Neural cell (in vitro differentiated cells): ENCODE data around the gene GAN. TPM values are rescaled to one million over a fixed set of nuclear protein-coding genes. Genes with fewer than 3 reads are reported as not detected.

Experiments used
- H2AFZ ChIP-seq: fragments of 200-600, 300-800 bp; sonication (generic), shearing (Covaris generic); 2 replicates; pipeline ENCODE4 v1.6.0; 2014; ENCODE audit warnings: low read depth, mild to moderate bottlenecking, antibody characterized with exemption, low read length, moderate library complexity
- H3F3A ChIP-seq: fragments of 200-600 bp; shearing (Covaris generic); 2 replicates; pipeline ENCODE4 v1.6.1; 2016; ENCODE audit warnings: mild to moderate bottlenecking, moderate library complexity, mixed read lengths, antibody characterized with exemption, low read length; ENCODE audit not compliant: insufficient read depth, poor library complexity, severe bottlenecking
- H3K27ac ChIP-seq: fragments of 200-600, 300-800 bp; sonication (generic), shearing (Covaris generic); 2 replicates; pipeline ENCODE4 v1.5.1; 2014; ENCODE audit warnings: mild to moderate bottlenecking, low read length, moderate library complexity
- H3K27me3 ChIP-seq: fragments of 300-800, 200-600 bp; sonication (generic), shearing (Covaris generic); 2 replicates; pipeline ENCODE4 v1.6.0; 2014; ENCODE audit warnings: mild to moderate bottlenecking, low read depth, low read length, moderate library complexity; ENCODE audit not compliant: insufficient read depth
- H3K36me3 ChIP-seq: fragments of 300-800, 200-600 bp; sonication (generic), shearing (Covaris generic); 2 replicates; pipeline ENCODE4 v1.5.1; 2014; ENCODE audit warnings: mild to moderate bottlenecking, antibody characterized with exemption, low read length, moderate library complexity; ENCODE audit not compliant: insufficient read depth
- H3K4me2 ChIP-seq: fragments of 300-800, 200-600 bp; sonication (generic), shearing (Covaris generic); 2 replicates; pipeline ENCODE4 v1.6.0; 2014; ENCODE audit warnings: mild to moderate bottlenecking, low read length
- H3K4me3 ChIP-seq: fragments of 300-800, 200-600 bp; sonication (generic), shearing (Covaris generic); 2 replicates; pipeline ENCODE4 v1.5.1; 2014; ENCODE audit warnings: mild to moderate bottlenecking, low read length, moderate library complexity
- H3K79me2 ChIP-seq: fragments of 200-600 bp; shearing (Covaris generic); replicated peaks from 2 replicates; pipeline ENCODE4 v1.6.0; 2014; ENCODE audit warnings: mild to moderate bottlenecking, low read length, moderate library complexity; ENCODE audit not compliant: insufficient read depth
- H3K9ac ChIP-seq: fragments of 300-800, 200-600 bp; sonication (generic), shearing (Covaris generic); 2 replicates; pipeline ENCODE4 v1.6.1; 2016; ENCODE audit warnings: mild to moderate bottlenecking, low read length, mixed read lengths
- H3K9me2 ChIP-seq: fragments of 200-600 bp; shearing (Covaris generic); 2 replicates; pipeline ENCODE4 v1.6.1; 2016; ENCODE audit warnings: mild to moderate bottlenecking, low read length, mixed read lengths; ENCODE audit not compliant: insufficient read depth
- H3K9me3 ChIP-seq: fragments of 200-600, 300-800 bp; sonication (generic), shearing (Covaris generic); 2 replicates; pipeline ENCODE4 v1.6.1; 2016; ENCODE audit warnings: mild to moderate bottlenecking, mixed run types, low read length, moderate library complexity, mixed read lengths
- H4K20me1 ChIP-seq: fragments of 200-600 bp; shearing (Covaris generic); 2 replicates; pipeline ENCODE4 v1.6.1; 2016; ENCODE audit warnings: mild to moderate bottlenecking, mixed run types; ENCODE audit not compliant: insufficient read depth
- EP300 ChIP-seq: fragments of 450-650 bp; conservative IDR thresholded peaks from 2 replicates; pipeline ENCODE4 v1.6.1; 2014; ENCODE audit warnings: antibody characterized with exemption, mild to moderate bottlenecking, moderate library complexity; ENCODE audit not compliant: poor library complexity, severe bottlenecking
- EZH2 ChIP-seq: fragments of 200-600, 300-800 bp; shearing (Covaris generic), sonication (generic); IDR thresholded peaks from 2 replicates; pipeline ENCODE4 v1.6.1; 2014; ENCODE audit warnings: antibody characterized with exemption, low read length, borderline replicate concordance, mild to moderate bottlenecking; ENCODE audit not compliant: insufficient read depth, poor library complexity, severe bottlenecking
- MXI1 ChIP-seq: fragments of 450-650 bp; conservative IDR thresholded peaks from 2 replicates; pipeline ENCODE4 v1.6.1; 2014; ENCODE audit warnings: antibody characterized with exemption, mild to moderate bottlenecking; ENCODE audit not compliant: poor library complexity, severe bottlenecking
- POLR2AphosphoS5 ChIP-seq: IDR thresholded peaks from 2 replicates; pipeline ENCODE4 v1.6.1; 2012
- RAD21 ChIP-seq: fragments of 450-650 bp; conservative IDR thresholded peaks from 2 replicates; pipeline ENCODE4 v1.6.1; 2014; ENCODE audit warnings: antibody characterized with exemption, mild to moderate bottlenecking, moderate library complexity
- SMC3 ChIP-seq: fragments of 450-650 bp; conservative IDR thresholded peaks from 2 replicates; pipeline ENCODE4 v1.6.1; 2014; ENCODE audit warnings: antibody characterized with exemption, mild to moderate bottlenecking, moderate library complexity; ENCODE audit not compliant: poor library complexity
- TAF1 ChIP-seq: IDR thresholded peaks from 2 replicates; pipeline ENCODE4 v1.6.1; 2012; ENCODE audit warnings: low read depth
- polyA plus RNA-seq: library from polyadenylated mRNA; depleted of rRNA; stranded (reverse); fragments of >200 nt; gene quantifications from 2 replicates; pipeline ENCODE4 v1.2.3, GENCODE V29; 2014
- TF ChIP-seq, protein P1 (sequence below): IDR thresholded peaks from 2 replicates; pipeline ENCODE4 v1.6.1; 2012; ENCODE audit warnings: borderline replicate concordance
- TF ChIP-seq, protein P2 (sequence below): fragments of 450-650 bp; IDR thresholded peaks from 2 replicates; pipeline ENCODE4 v1.5.1; 2014; ENCODE audit warnings: antibody characterized with exemption, mild to moderate bottlenecking, moderate library complexity; ENCODE audit not compliant: poor library complexity, severe bottlenecking

The GAN gene
- polyA plus RNA-seq, 1 donor from 2014 or later, result 9.1 TPM

DNA sequence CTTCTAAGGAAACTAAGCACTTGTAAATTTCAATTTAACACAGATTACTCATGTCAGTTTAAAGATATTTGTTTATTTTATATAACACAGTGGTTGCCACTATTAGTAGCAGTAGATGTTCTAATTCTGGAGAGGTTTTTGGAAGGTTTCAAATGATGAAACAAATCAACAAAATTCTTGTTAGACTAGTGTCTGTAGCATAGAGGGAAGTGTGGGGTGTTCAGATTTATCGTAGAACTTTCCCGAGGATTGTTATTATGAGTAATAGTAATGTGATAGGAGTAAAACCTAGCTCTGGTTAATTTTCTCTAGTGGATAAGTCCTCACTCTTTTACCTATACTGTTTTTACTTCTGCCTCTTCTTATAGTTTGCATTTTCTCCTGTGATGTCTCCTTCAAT, 6.3 kb downstream of the GAN start:
- Histone ChIP-seq H3K4me2 (no peak overlapping the region), H3F3A (no peaks in the 10 kb centered on the region), H3K27ac (no peak overlapping the region), H3K9me3 (no peaks in the 10 kb centered on the region), H3K4me3 (no peak overlapping the region), H3K79me2 (peaks cover 26% of the 10 kb centered on the region), H3K9ac (no peak overlapping the region), H2AFZ (no peak overlapping the region), H3K9me2 (no peaks in the 10 kb centered on the region), H3K36me3 (no peaks in the 10 kb centered on the region), H3K27me3 (no peaks in the 10 kb centered on the region), H4K20me1 (no peaks in the 10 kb centered on the region)
- TF ChIP-seq POLR2AphosphoS5 (no peak), SMC3 (no peak), TAF1 (no peak), MXI1 (no peak), EP300 (no peak), EZH2 (no peak), RAD21 (no peak)
- TF ChIP-seq, protein P1, sequence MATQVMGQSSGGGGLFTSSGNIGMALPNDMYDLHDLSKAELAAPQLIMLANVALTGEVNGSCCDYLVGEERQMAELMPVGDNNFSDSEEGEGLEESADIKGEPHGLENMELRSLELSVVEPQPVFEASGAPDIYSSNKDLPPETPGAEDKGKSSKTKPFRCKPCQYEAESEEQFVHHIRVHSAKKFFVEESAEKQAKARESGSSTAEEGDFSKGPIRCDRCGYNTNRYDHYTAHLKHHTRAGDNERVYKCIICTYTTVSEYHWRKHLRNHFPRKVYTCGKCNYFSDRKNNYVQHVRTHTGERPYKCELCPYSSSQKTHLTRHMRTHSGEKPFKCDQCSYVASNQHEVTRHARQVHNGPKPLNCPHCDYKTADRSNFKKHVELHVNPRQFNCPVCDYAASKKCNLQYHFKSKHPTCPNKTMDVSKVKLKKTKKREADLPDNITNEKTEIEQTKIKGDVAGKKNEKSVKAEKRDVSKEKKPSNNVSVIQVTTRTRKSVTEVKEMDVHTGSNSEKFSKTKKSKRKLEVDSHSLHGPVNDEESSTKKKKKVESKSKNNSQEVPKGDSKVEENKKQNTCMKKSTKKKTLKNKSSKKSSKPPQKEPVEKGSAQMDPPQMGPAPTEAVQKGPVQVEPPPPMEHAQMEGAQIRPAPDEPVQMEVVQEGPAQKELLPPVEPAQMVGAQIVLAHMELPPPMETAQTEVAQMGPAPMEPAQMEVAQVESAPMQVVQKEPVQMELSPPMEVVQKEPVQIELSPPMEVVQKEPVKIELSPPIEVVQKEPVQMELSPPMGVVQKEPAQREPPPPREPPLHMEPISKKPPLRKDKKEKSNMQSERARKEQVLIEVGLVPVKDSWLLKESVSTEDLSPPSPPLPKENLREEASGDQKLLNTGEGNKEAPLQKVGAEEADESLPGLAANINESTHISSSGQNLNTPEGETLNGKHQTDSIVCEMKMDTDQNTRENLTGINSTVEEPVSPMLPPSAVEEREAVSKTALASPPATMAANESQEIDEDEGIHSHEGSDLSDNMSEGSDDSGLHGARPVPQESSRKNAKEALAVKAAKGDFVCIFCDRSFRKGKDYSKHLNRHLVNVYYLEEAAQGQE, result no peak
- TF ChIP-seq, protein P2, sequence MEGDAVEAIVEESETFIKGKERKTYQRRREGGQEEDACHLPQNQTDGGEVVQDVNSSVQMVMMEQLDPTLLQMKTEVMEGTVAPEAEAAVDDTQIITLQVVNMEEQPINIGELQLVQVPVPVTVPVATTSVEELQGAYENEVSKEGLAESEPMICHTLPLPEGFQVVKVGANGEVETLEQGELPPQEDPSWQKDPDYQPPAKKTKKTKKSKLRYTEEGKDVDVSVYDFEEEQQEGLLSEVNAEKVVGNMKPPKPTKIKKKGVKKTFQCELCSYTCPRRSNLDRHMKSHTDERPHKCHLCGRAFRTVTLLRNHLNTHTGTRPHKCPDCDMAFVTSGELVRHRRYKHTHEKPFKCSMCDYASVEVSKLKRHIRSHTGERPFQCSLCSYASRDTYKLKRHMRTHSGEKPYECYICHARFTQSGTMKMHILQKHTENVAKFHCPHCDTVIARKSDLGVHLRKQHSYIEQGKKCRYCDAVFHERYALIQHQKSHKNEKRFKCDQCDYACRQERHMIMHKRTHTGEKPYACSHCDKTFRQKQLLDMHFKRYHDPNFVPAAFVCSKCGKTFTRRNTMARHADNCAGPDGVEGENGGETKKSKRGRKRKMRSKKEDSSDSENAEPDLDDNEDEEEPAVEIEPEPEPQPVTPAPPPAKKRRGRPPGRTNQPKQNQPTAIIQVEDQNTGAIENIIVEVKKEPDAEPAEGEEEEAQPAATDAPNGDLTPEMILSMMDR, result no peak

DNA sequence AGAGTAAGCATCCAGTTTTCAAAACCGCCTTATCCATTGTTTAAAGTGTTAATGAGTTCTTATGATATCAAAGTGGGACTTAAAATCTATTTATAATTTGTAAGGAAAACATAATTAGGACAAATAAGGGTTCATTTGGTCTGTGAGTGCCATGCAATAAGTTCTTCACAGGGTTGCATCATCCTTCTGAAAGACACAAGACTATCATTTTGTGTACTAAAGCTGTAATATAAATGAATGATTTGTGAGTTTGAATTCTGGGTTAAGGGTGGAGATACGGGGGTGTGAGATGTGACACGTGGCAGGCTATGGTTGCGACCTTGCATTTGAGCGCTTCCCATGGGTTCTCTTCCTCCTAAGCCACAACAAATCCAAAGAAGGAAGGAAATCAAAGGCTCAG, 6.8 kb downstream of the GAN start:
- H3K27ac ChIP-seq, result no peak overlapping the region
- no peaks in the 10 kb centered on the region for H3K9me2 ChIP-seq
- no peaks in the 10 kb centered on the region for H3K9me3 ChIP-seq
- no peaks in the 10 kb centered on the region for H3K27me3 ChIP-seq
- H3K4me3 ChIP-seq, result no peak overlapping the region
- H3F3A ChIP-seq, result no peaks in the 10 kb centered on the region
- no peaks in the 10 kb centered on the region for H3K36me3 ChIP-seq
- H4K20me1 ChIP-seq, result no peaks in the 10 kb centered on the region
- no peak overlapping the region for H3K9ac ChIP-seq
- H3K79me2 ChIP-seq, result peaks cover 24% of the 10 kb centered on the region
- H2AFZ ChIP-seq, result no peak overlapping the region
- H3K4me2 ChIP-seq, result no peak overlapping the region
- TF ChIP-seq, protein P2, result no peak
- TF ChIP-seq MXI1 (no peak), SMC3 (no peak), TAF1 (no peak), EP300 (no peak), RAD21 (no peak), POLR2AphosphoS5 (no peak), EZH2 (no peak)
- TF ChIP-seq, protein P1, result no peak
